ENCODE measurements around the gene ITGA3. TPM values are rescaled to one million over a fixed set of nuclear protein-coding genes. Genes with fewer than 3 reads are reported as not detected.
"Not testable (repeated sequence)": the region's sequence is repeated elsewhere in the genome, so short reads cannot be mapped to it uniquely, and the experiment has no call there.

The ITGA3 gene
- total and polyA plus RNA-seq, 8 donors: 16.8 to 61.2 (median 26.2) TPM

GRCh38 chr17:50036455-50037261 lies 19.3 kb upstream of the ITGA3 start:
- ATAC-seq: peak; percentile 24 to 45 (median 36)
- FAIRE-seq: no peak
- Histone ChIP-seq H3K4me1 (peaks cover 0 to 8% (median 5%) of the 10 kb centered on the region in 3 donors), H3K36me3 (no peaks in the 10 kb centered on the region), H3K9me3 (no peaks in the 10 kb centered on the region), H3K27ac (peak overlapping the region; percentile 35 to 71 (median 60)), H3K4me3 (no peak overlapping the region), H3K27me3 (no peaks in the 10 kb centered on the region)
- WGBS, 2 donors: 34 to 47% methylated on average over 11 of the region's 11 CpGs
- DNase-seq: peak in 1 of 6 donors; percentile 47
- intact Hi-C loops (cut with DNase I): no loop called here
- TF ChIP-seq, protein P1, sequence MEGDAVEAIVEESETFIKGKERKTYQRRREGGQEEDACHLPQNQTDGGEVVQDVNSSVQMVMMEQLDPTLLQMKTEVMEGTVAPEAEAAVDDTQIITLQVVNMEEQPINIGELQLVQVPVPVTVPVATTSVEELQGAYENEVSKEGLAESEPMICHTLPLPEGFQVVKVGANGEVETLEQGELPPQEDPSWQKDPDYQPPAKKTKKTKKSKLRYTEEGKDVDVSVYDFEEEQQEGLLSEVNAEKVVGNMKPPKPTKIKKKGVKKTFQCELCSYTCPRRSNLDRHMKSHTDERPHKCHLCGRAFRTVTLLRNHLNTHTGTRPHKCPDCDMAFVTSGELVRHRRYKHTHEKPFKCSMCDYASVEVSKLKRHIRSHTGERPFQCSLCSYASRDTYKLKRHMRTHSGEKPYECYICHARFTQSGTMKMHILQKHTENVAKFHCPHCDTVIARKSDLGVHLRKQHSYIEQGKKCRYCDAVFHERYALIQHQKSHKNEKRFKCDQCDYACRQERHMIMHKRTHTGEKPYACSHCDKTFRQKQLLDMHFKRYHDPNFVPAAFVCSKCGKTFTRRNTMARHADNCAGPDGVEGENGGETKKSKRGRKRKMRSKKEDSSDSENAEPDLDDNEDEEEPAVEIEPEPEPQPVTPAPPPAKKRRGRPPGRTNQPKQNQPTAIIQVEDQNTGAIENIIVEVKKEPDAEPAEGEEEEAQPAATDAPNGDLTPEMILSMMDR (IDR thresholded peaks at IDR 0.05): no peak

DNA sequence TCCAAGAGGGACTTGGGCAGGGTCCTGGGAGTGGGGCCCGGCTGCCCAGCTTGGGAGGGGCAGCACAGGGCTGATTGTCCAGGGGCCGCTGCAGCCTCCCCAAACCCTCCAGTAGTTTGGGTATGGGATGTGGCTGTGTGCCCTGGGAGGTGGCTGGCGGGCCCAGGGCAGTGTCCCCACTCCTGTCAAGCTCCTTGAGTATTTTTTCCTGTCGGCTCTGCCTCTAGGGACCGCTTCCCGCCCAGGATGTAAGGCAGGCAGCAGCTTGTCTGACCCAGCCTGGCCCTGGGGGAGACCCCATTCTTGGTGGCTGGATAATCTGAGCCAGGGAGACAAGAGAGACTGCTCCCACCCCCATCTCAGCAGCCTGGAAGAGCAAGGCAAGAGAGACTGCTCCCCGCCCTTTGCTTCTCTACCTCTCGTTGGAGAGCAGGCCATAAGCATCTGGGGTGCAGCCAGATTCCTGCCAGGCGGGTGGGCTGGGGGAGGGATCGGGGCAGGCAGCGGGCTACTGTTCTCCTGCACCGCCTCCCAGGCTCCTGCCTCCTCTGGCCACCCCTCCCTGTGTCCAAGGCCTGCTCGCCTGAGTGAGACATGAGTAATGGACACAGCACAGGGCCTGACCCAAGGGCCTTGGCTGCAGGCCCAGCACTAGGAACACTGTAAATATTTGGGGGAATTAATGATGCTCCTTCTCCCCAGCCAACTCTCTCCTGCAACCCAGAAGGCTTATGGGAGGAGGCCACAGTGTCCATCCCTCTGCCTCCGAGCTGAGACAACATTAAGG lies 18.4 kb upstream of the ITGA3 start:
- FAIRE-seq (no peak), ATAC-seq (peak; percentile 83 to 93 (median 87)), DNase-seq (peak in 5 of 6 donors; percentile 58 to 85 (median 75))
- Histone ChIP-seq H3K36me3 (no peaks in the 10 kb centered on the region), H3K4me3 (no peak overlapping the region), H3K4me1 (peaks cover 0 to 8% (median 5%) of the 10 kb centered on the region in 3 donors), H3K27ac (peak overlapping the region; percentile 35 to 71 (median 60)), H3K27me3 (no peaks in the 10 kb centered on the region), H3K9me3 (no peaks in the 10 kb centered on the region)
- intact Hi-C loops (cut with DNase I): no loop called here
- TF ChIP-seq, protein P1 (IDR thresholded peaks at IDR 0.05): no peak
- WGBS, 2 donors: 66 to 67% methylated on average over 13 to 14 of the region's 14 CpGs

- Histone ChIP-seq H3K4me1 (peaks cover 7 to 18% (median 8%) of the 10 kb centered on the region in 3 donors), H3K27me3 (no peaks in the 10 kb centered on the region), H3K9me3 (no peaks in the 10 kb centered on the region), H3K27ac (no peak overlapping the region), H3K36me3 (no peaks in the 10 kb centered on the region), H3K4me3 (no peak overlapping the region)
- intact Hi-C loops (cut with DNase I): no loop called here
- ATAC-seq: no peak
- DNase-seq: peak in 1 of 6 donors; percentile 15
- TF ChIP-seq, protein P1 (IDR thresholded peaks at IDR 0.05): no peak
- WGBS, 2 donors: 84 to 92% methylated on average over 4 of the region's 4 CpGs
- no peak for FAIRE-seq
These were observed 16.9 kb upstream of the ITGA3 start for GRCh38 chr17:50039058-50039457.

- H3K27ac ChIP-seq: not testable (repeated sequence)
These were observed 15.4 kb upstream of the ITGA3 start for GRCh38 chr17:50040496-50040895.

DNA sequence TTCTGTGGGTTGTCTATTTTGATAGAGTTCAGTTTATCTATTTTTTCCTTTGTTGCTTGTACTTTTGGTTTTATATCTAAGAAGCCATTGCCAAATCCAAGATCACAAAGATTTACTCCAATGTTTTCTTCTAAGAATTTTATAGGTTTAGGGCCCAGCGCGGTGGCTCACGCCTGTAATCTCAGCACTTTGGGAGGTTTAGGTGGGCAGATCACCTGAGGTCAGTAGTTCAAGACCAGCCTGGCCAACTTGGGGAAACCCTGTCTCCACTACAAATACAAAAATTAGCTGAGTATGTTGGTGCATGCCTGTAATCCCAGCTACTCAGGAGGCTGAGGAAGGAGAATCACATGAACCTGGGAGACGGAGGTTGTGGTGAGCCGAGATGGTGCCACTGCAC lies 13.7 kb upstream of the ITGA3 start:
- Histone ChIP-seq H3K27ac (no peak overlapping the region), H3K27me3 (no peaks in the 10 kb centered on the region), H3K4me3 (no peak overlapping the region), H3K36me3 (no peaks in the 10 kb centered on the region), H3K9me3 (no peaks in the 10 kb centered on the region), H3K4me1 (peaks cover 2 to 24% (median 10%) of the 10 kb centered on the region in 3 donors)
- FAIRE-seq: no peak
- DNase-seq: no peak
- WGBS, 2 donors: 98% methylated on average over 5 of the region's 5 CpGs
- intact Hi-C loops (cut with DNase I): no loop called here
- TF ChIP-seq, protein P1 (IDR thresholded peaks at IDR 0.05): no peak
- no peak for ATAC-seq

More at GRCh38 chr17:50040496-50040895, 15.4 kb upstream of the ITGA3 start:
- FAIRE-seq; H3K9me3 ChIP-seq; ATAC-seq; H3K4me3 ChIP-seq; H3K36me3 ChIP-seq; DNase-seq; intact Hi-C loops (cut with DNase I); H3K27me3 ChIP-seq: not testable (repeated sequence)
- WGBS, 2 donors: 83 to 92% methylated on average over 5 of the region's 5 CpGs
- peaks cover 8 to 27% (median 10%) of the 10 kb centered on the region in 3 donors for H3K4me1 ChIP-seq

Measured in pancreas (tissue), 10 donors.